Activated naive CD8-positive, alpha-beta T cell (primary cell): Measurements from ENCODE around the gene TTC16.
A peak's percentile ranks its signal among the peaks of the same experiment; 100 is the strongest.
"Not testable (repeated sequence)": the region's sequence is repeated elsewhere in the genome, so short reads cannot be mapped to it uniquely, and the experiment has no call there.

Experiments
- H3K27ac Mint-ChIP-seq: one replicate; pipeline ENCODE4 v1.8.0; 2021; ENCODE audit warnings: mixed read lengths
- H3K27me3 Mint-ChIP-seq: one replicate; pipeline ENCODE4 v1.8.0; 2021; ENCODE audit warnings: mixed read lengths
- H3K36me3 Mint-ChIP-seq: one replicate; pipeline ENCODE4 v1.8.0; 2021; ENCODE audit warnings: mixed read lengths
- H3K4me1 Mint-ChIP-seq: one replicate; pipeline ENCODE4 v1.8.0; 2021; ENCODE audit warnings: low read depth, mixed read lengths
- H3K4me3 Mint-ChIP-seq: one replicate; pipeline ENCODE4 v1.8.0; 2021; ENCODE audit warnings: mild to moderate bottlenecking, mixed read lengths
- H3K9me3 Mint-ChIP-seq: one replicate; pipeline ENCODE4 v1.8.0; 2021; ENCODE audit warnings: low read depth, mixed read lengths

The TTC16 gene

GRCh38 chr9:127770905-127771569 is 55.2 kb downstream of the TTC16 start:
- peaks cover 72% of the 10 kb centered on the region for H3K4me1 Mint-ChIP-seq
- peak overlapping the region; percentile 91 for H3K27ac Mint-ChIP-seq
- peaks cover 4% of the 10 kb centered on the region for H3K36me3 Mint-ChIP-seq
- peak overlapping the region; percentile 85 for H3K4me3 Mint-ChIP-seq
- no peaks in the 10 kb centered on the region for H3K27me3 Mint-ChIP-seq
- no peaks in the 10 kb centered on the region for H3K9me3 Mint-ChIP-seq

GRCh38 chr9:127771570-127772189 is 55.8 kb downstream of the TTC16 start:
- Mint-ChIP-seq H3K4me1 (peaks cover 72% of the 10 kb centered on the region), H3K9me3 (no peaks in the 10 kb centered on the region), H3K27ac (peak overlapping the region; percentile 91), H3K36me3 (peaks cover 4% of the 10 kb centered on the region), H3K4me3 (peak overlapping the region; percentile 85), H3K27me3 (no peaks in the 10 kb centered on the region)

- no peaks in the 10 kb centered on the region for H3K27me3 Mint-ChIP-seq
- H3K4me3 Mint-ChIP-seq: no peak overlapping the region
- no peaks in the 10 kb centered on the region for H3K9me3 Mint-ChIP-seq
- H3K36me3 Mint-ChIP-seq: peaks cover 4% of the 10 kb centered on the region
- peaks cover 70% of the 10 kb centered on the region for H3K4me1 Mint-ChIP-seq
- no peak overlapping the region for H3K27ac Mint-ChIP-seq
Measured at GRCh38 chr9:127772603-127773002, 56.7 kb downstream of the TTC16 start.

GRCh38 chr9:127773272-127773671 is 57.4 kb downstream of the TTC16 start:
- no peaks in the 10 kb centered on the region for H3K9me3 Mint-ChIP-seq
- no peak overlapping the region for H3K27ac Mint-ChIP-seq
- H3K4me1 Mint-ChIP-seq: peaks cover 67% of the 10 kb centered on the region
- no peaks in the 10 kb centered on the region for H3K27me3 Mint-ChIP-seq
- peaks cover 4% of the 10 kb centered on the region for H3K36me3 Mint-ChIP-seq
- no peak overlapping the region for H3K4me3 Mint-ChIP-seq

GRCh38 chr9:127773981-127774380 is 58.1 kb downstream of the TTC16 start:
- Mint-ChIP-seq H3K27me3 (no peaks in the 10 kb centered on the region), H3K4me1 (peaks cover 64% of the 10 kb centered on the region), H3K36me3 (peaks cover under 1% of the 10 kb centered on the region), H3K4me3 (no peak overlapping the region), H3K27ac (peak overlapping the region; percentile 29), H3K9me3 (no peaks in the 10 kb centered on the region)

GRCh38 chr9:127776195-127776923 is 60.5 kb downstream of the TTC16 start:
- Mint-ChIP-seq H3K4me1 (peaks cover 61% of the 10 kb centered on the region), H3K9me3 (no peaks in the 10 kb centered on the region), H3K27ac (peak overlapping the region; percentile 99), H3K27me3 (no peaks in the 10 kb centered on the region), H3K36me3 (no peaks in the 10 kb centered on the region), H3K4me3 (peak overlapping the region; percentile 92)

- H3K4me1 Mint-ChIP-seq: peaks cover 62% of the 10 kb centered on the region
Measured at GRCh38 chr9:127776924-127777289, 61.0 kb downstream of the TTC16 start.

GRCh38 chr9:127777368-127777980 is 61.6 kb downstream of the TTC16 start:
- peak overlapping the region; percentile 92 for H3K4me3 Mint-ChIP-seq
- peak overlapping the region; percentile 99 for H3K27ac Mint-ChIP-seq
- H3K27me3 Mint-ChIP-seq: no peaks in the 10 kb centered on the region
- peaks cover 63% of the 10 kb centered on the region for H3K4me1 Mint-ChIP-seq
- H3K36me3 Mint-ChIP-seq: no peaks in the 10 kb centered on the region
- H3K9me3 Mint-ChIP-seq: no peaks in the 10 kb centered on the region

More at GRCh38 chr9:127776924-127777289, 61.0 kb downstream of the TTC16 start:
- no peaks in the 10 kb centered on the region for H3K27me3 Mint-ChIP-seq
- H3K36me3 Mint-ChIP-seq: no peaks in the 10 kb centered on the region
- H3K4me3 Mint-ChIP-seq: peak overlapping the region; percentile 92
- H3K9me3 Mint-ChIP-seq: no peaks in the 10 kb centered on the region
- H3K27ac Mint-ChIP-seq: peak overlapping the region; percentile 99

- Mint-ChIP-seq H3K4me1 (peaks cover 67% of the 10 kb centered on the region), H3K27me3 (no peaks in the 10 kb centered on the region), H3K4me3 (peak within 1 kb of the TSS; percentile 92), H3K9me3 (no peaks in the 10 kb centered on the region), H3K36me3 (no peaks in the 10 kb centered on the region), H3K27ac (peak within 1 kb of the TSS; percentile 99)
Measured at GRCh38 chr9:127778280-127779135, 62.6 kb downstream of the TTC16 start, which contains the start of gene SH2D3C. Gene SH2D3C (minus strand): TSS chr9:127778666. CDS start chr9:127778627, 39 bp downstream.

GRCh38 chr9:127779136-127779981 is 63.5 kb downstream of the TTC16 start:
- Mint-ChIP-seq H3K27ac (peak overlapping the region; percentile 99), H3K4me1 (peaks cover 70% of the 10 kb centered on the region), H3K27me3 (no peaks in the 10 kb centered on the region), H3K9me3 (no peaks in the 10 kb centered on the region), H3K36me3 (no peaks in the 10 kb centered on the region), H3K4me3 (peak overlapping the region; percentile 92)

- Mint-ChIP-seq H3K9me3 (no peaks in the 10 kb centered on the region), H3K4me1 (peaks cover 69% of the 10 kb centered on the region), H3K4me3 (no peak overlapping the region), H3K36me3 (no peaks in the 10 kb centered on the region), H3K27me3 (no peaks in the 10 kb centered on the region), H3K27ac (peak overlapping the region; percentile 99)
Measured at GRCh38 chr9:127780126-127780885, 64.4 kb downstream of the TTC16 start.

- not testable (repeated sequence) for H3K4me3 Mint-ChIP-seq
Measured at GRCh38 chr9:127780909-127781308, 65.0 kb downstream of the TTC16 start.

More at GRCh38 chr9:127780909-127781308, 65.0 kb downstream of the TTC16 start:
- not testable (repeated sequence) for H3K36me3 Mint-ChIP-seq, H3K27me3 Mint-ChIP-seq, H3K9me3 Mint-ChIP-seq
- H3K4me1 Mint-ChIP-seq: peaks cover 69% of the 10 kb centered on the region
- peak overlapping the region; percentile 54 for H3K27ac Mint-ChIP-seq
